ES-I3 (cell line): ENCODE measurements around the gene ADAR.

Experiments used
- H3K36me3 ChIP-seq: 2 replicates; pipeline ENCODE4 v1.6.1; 2013; ENCODE audit warnings: mild to moderate bottlenecking, low read length, control low read depth, moderate library complexity; ENCODE audit not compliant: insufficient read depth
- H3K4me1 ChIP-seq: 2 replicates; pipeline ENCODE4 v1.6.1; 2013; ENCODE audit warnings: mild to moderate bottlenecking, control low read depth, low read length; ENCODE audit not compliant: insufficient read depth
- H3K9ac ChIP-seq: 2 replicates; pipeline ENCODE4 v1.6.1; 2013; ENCODE audit warnings: low read depth, mild to moderate bottlenecking, low read length, moderate library complexity
- H3K9me3 ChIP-seq: 2 replicates; pipeline ENCODE4 v1.6.1; 2013; ENCODE audit warnings: mild to moderate bottlenecking, low read length, moderate library complexity; ENCODE audit not compliant: control insufficient read depth, insufficient read depth

ADAR gene

GRCh38 chr1:154571244-154571963 lies 36.6 kb downstream of the ADAR start:
- H3K9me3 ChIP-seq = no peaks in the 10 kb centered on the region
- peaks cover 10% of the 10 kb centered on the region; the same call in 1 of the 2 replicates for H3K4me1 ChIP-seq
- H3K36me3 ChIP-seq = no peaks in the 10 kb centered on the region
- H3K9ac ChIP-seq = no peak overlapping the region

DNA sequence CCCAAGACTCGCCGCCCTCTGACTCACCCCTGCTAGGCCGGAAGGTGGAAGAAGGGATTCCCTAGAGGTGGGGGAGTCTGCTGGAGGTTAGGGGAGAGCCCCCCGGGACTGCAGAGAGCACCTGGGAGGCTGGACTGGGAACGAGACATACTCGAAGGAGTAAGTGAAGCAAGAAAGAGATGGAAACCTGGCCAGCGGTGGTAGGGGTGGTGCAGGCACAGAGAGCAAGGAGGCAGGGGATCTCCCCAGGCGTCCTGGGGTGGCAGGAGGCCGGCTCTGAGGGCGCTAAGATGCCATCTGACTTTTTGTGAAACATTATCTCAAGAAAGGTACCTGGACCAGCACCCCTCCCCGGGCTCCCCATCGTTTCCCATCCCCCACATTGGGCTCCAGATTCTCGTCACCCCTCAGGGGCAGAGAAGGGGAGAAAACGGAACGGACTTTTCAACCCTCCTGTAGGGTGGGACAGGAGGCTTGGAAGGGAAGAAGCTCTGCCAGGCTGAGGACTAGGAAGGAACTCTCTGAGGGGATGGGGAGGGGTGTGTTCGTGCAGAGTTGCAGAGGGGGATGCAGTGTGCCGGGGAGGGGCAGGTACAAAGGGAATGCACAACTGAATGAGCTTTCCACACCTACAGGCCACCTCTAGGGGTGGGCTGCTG lies 39.7 kb downstream of the ADAR start:
- Histone ChIP-seq H3K36me3 (no peaks in the 10 kb centered on the region; the same call in 1 of the 2 replicates), H3K9ac (peak overlapping the region; percentile 64; the same call in 1 of the 2 replicates), H3K9me3 (no peaks in the 10 kb centered on the region), H3K4me1 (peaks cover 10% of the 10 kb centered on the region; the same call in 1 of the 2 replicates)

DNA sequence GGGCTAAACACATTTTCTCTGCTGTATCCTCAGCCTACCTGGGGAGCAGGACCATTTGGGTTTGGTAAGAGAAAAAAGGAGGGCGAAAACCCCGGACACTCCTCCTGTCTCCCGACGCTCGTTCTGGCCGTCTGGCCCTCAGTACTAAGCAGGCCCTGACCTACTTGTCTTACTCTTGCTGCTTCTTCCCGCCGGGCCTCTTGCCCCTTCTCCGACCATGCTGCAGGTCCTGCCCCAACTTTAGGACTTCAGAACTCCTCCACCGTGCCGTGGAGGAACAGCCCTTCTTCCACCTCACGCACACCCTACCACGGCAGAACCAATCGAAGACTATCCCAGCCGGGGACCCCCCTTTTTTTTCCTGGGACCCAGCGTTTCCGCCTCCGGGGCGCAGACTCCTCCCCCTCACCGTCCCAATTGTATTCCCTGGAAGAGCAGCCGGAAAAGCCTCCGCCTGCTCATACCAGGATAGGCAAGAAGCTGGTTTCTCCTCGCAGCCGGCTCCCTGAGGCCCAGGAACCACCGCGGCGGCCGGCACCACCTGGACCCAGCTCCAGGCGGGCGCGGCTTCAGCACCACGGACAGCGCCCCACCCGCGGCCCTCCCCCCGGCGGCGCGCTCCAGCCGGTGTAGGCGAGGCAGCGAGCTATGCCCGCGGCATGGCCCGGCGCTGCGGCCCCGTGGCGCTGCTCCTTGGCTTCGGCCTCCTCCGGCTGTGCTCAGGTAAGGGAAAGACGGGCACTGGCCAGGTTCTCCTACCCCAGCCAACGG lies 40.4 kb downstream of the ADAR start, which contains the start of gene CHRNB2:
Gene CHRNB2 (plus strand): TSS at position 393 of the 771 bp plus-strand sequence. CDS start 267 bp downstream, at position 660.
- Histone ChIP-seq H3K9ac (peak within 1 kb of the TSS; percentile 64), H3K36me3 (no peaks in the 10 kb centered on the region; the same call in 1 of the 2 replicates), H3K9me3 (no peaks in the 10 kb centered on the region), H3K4me1 (peaks cover 10% of the 10 kb centered on the region; the same call in 1 of the 2 replicates)

- Histone ChIP-seq H3K9ac (no peak overlapping the region), H3K4me1 (0 out of 2 replicates have a peak, but pooled peaks cover 5% of the 10 kb centered on the region), H3K9me3 (no peaks in the 10 kb centered on the region), H3K36me3 (no peaks in the 10 kb centered on the region; the same call in 1 of the 2 replicates)
Measured at GRCh38 chr1:154565876-154566275, 42.1 kb downstream of the ADAR start.

GRCh38 chr1:154559466-154560044 lies 48.4 kb downstream of the ADAR start:
- peaks cover 12% of the 10 kb centered on the region for H3K4me1 ChIP-seq

GRCh38 chr1:154558720-154559465 lies 49.1 kb downstream of the ADAR start:
- Histone ChIP-seq H3K36me3 (peaks cover 17% of the 10 kb centered on the region), H3K9me3 (no peaks in the 10 kb centered on the region), H3K4me1 (peaks cover 12% of the 10 kb centered on the region), H3K9ac (peak overlapping the region; percentile 62)

More at GRCh38 chr1:154559466-154560044, 48.4 kb downstream of the ADAR start:
- Histone ChIP-seq H3K9ac (peak overlapping the region; percentile 62), H3K9me3 (no peaks in the 10 kb centered on the region), H3K36me3 (peaks cover 11% of the 10 kb centered on the region)

- peaks cover 12% of the 10 kb centered on the region for H3K4me1 ChIP-seq
- H3K9ac ChIP-seq = peak within 1 kb of the TSS; percentile 83
- peaks cover 25% of the 10 kb centered on the region for H3K36me3 ChIP-seq
- no peaks in the 10 kb centered on the region for H3K9me3 ChIP-seq
Measured at GRCh38 chr1:154557939-154558719, 49.9 kb downstream of the ADAR start, which contains the start of gene UBE2Q1. Gene UBE2Q1 (minus strand): TSS chr1:154558662. CDS start chr1:154558553, 109 bp downstream.

DNA sequence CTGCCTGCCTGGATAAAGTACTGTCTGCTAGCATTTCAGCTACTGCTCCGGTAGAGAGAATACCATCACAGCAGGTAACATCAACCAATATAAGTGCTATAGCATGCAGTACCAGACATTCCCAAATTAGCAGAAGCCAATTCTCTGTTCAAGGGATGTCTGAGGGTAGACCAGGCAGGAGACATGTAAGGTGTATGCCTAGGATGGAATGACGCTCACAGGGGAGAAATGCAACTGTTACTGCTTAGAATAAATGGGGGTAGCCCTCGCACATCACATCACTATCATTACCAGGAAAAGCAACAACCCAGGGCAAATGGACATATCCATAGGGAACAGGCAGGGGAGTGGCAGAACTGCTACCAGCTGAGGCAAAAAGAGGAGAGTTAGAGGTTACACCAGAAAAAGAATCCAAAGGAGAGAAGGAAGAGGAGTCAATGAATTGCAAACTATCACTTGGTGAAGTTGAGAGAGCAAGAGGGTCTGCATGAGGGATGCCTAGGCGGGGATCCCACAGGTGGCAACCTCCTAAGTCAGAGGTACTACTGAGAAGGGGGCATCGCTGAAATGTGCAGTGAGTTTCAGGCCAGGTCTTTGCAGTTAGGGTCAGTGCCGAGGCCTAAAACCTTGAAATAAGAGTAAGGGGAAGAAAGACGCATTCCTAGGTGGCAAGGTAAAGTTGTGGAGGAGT lies 50.6 kb downstream of the ADAR start:
- peaks cover 12% of the 10 kb centered on the region for H3K4me1 ChIP-seq
- H3K36me3 ChIP-seq = peaks cover 31% of the 10 kb centered on the region
- H3K9ac ChIP-seq = peak overlapping the region; percentile 83
- H3K9me3 ChIP-seq = no peaks in the 10 kb centered on the region

DNA sequence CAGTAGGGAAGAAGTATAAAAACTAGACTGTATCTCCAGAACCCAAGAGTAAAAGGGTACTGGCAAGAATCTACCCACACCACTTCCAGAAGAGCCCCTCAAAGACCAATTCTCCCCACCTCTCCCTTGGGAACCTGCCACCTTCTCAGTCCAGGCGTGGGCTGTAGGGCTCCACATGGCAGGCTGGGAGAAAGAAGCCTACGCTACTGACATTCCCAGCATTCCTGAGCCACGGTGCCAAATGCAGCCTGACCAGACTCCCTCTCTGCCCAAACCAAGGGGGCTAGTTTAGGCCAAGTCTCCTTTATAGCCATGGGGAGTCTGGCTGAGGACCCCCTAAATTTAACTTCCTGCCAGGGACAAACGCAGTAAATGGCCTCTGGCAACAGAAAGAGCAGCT lies 51.6 kb downstream of the ADAR start:
- Histone ChIP-seq H3K36me3 (peaks cover 35% of the 10 kb centered on the region), H3K4me1 (peaks cover 12% of the 10 kb centered on the region)

DNA sequence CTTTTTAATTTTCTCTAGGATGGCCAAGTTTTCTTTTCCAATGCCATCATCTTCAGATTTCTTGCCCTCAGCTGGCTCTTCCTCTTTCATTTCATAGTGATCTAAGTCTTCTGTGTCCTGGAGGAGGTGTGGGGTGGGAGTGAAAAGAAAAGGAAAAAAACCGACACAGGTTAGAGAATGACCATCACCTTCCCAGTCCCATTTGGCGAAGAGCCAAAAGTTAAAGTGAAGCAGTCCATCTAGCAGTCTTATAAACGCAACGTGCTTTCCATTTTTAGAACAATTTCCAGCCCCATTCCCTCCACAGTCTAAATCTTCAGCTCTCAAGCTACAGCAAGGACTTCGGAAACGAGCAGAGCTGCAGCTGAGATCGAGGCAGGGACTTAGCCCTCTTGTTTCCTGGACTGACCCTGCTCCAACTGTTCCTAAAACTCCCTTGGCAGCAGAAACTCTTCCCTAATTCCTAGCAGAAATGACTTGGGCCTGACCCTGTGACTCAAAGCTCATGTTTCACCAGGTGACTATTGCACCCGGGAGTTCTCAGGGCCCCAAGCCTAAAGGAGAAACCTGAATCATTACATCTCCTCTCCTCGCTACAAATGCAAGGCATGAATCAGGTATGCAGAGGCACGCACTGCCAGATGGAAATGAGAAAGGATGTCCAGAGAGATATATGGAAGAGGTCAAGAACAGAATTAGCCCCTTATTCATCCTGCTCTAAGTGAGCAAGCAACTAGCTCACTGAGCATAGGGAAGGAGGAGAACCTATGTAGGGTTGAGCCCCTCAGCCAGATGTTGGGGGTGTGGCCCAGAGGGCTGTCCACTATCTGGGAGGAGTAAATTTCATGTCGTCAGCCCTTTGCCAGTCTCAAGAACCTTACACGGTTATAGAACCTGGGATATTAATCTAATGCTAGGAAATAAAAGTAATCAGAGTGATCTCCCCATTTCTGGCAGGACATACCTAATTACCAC lies 54.6 kb downstream of the ADAR start:
- peaks cover 12% of the 10 kb centered on the region; the same call in 1 of the 2 replicates for H3K4me1 ChIP-seq

More for the DNA sequence above, 51.6 kb downstream of the ADAR start:
- H3K9me3 ChIP-seq = no peaks in the 10 kb centered on the region
- peak overlapping the region; percentile 83; the same call in 1 of the 2 replicates for H3K9ac ChIP-seq

DNA sequence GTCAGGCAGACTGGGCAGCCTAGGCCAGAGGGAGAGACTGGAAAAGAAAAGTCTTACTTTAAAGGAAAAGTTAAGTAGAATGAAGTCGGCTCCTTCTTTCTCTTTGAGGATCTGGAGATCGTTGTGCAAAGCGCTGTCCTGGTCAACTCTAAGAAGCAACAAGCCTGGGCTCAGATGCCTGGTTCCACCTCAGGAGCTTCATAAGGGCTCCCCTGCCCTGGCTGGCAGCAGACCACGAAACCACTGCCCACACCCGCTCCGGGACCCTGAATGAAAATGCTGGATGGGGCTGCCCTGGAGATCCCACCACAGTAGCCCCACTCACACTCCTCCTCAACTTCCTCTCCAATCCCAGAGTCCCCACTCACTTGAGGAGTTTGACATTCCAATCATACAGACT lies 56.0 kb downstream of the ADAR start:
- Histone ChIP-seq H3K4me1 (peaks cover 11% of the 10 kb centered on the region; the same call in 1 of the 2 replicates), H3K9ac (no peak overlapping the region), H3K9me3 (no peaks in the 10 kb centered on the region), H3K36me3 (peaks cover 46% of the 10 kb centered on the region)

More for the DNA sequence above, 54.6 kb downstream of the ADAR start:
- H3K36me3 ChIP-seq = peaks cover 46% of the 10 kb centered on the region
- no peak overlapping the region for H3K9ac ChIP-seq
- H3K9me3 ChIP-seq = no peaks in the 10 kb centered on the region
